BE2C (cell line): ENCODE data around the gene GTF2A1L.
A peak's percentile ranks its signal among the peaks of the same experiment; 100 is the strongest.
"Not testable (repeated sequence)": the region's sequence is repeated elsewhere in the genome, so short reads cannot be mapped to it uniquely, and the experiment has no call there.

Experiments used
- DNase-seq: peaks from one replicate; pipeline ENCODE4 v3.0.0-alpha.2; 2020
- H3K27me3 ChIP-seq: fragments of 250-450 bp; sonication (Bioruptor Pico); 2 replicates; pipeline ENCODE4 v1.5.1; 2020; ENCODE audit warnings: mild to moderate bottlenecking
- H3K36me3 ChIP-seq: fragments of 250-450 bp; sonication (Bioruptor Pico); 2 replicates; pipeline ENCODE4 v1.5.1; 2020; ENCODE audit warnings: mild to moderate bottlenecking
- H3K4me1 ChIP-seq: fragments of 250-450 bp; sonication (Bioruptor Pico); 2 replicates; pipeline ENCODE4 v1.5.1; 2020
- H3K4me3 ChIP-seq: 2 replicates; pipeline ENCODE4 v1.5.1; 2011; ENCODE audit warnings: low read depth, low read length
- H3K9me3 ChIP-seq: fragments of 250-450 bp; sonication (Bioruptor Pico); 2 replicates; pipeline ENCODE4 v1.5.1; 2020
- CTCF ChIP-seq: IDR thresholded peaks from 2 replicates; pipeline ENCODE4 v1.5.1; 2012; ENCODE audit warnings: mild to moderate bottlenecking, low read depth, low read length

The GTF2A1L gene

GRCh38 chr2:48588745-48589144 is 28.9 kb upstream of the GTF2A1L start:
- no peak overlapping the region for H3K4me3 ChIP-seq
- DNase-seq, result no peak
- no peaks in the 10 kb centered on the region for H3K4me1 ChIP-seq
- no peaks in the 10 kb centered on the region for H3K27me3 ChIP-seq
- H3K9me3 ChIP-seq, result no peaks in the 10 kb centered on the region
- no peak for TF ChIP-seq CTCF
- H3K36me3 ChIP-seq, result no peaks in the 10 kb centered on the region

GRCh38 chr2:48589170-48589767 is 28.4 kb upstream of the GTF2A1L start:
- Histone ChIP-seq H3K4me1 (no peaks in the 10 kb centered on the region), H3K27me3 (no peaks in the 10 kb centered on the region), H3K9me3 (no peaks in the 10 kb centered on the region), H3K36me3 (no peaks in the 10 kb centered on the region), H3K4me3 (no peak overlapping the region)
- peak; percentile 26 for DNase-seq
- peak; percentile 67 for TF ChIP-seq CTCF

GRCh38 chr2:48590017-48590416 is 27.6 kb upstream of the GTF2A1L start:
- Histone ChIP-seq H3K36me3 (no peaks in the 10 kb centered on the region), H3K9me3 (no peaks in the 10 kb centered on the region), H3K27me3 (no peaks in the 10 kb centered on the region), H3K4me1 (no peaks in the 10 kb centered on the region), H3K4me3 (no peak overlapping the region)
- DNase-seq, result no peak
- no peak for TF ChIP-seq CTCF

GRCh38 chr2:48592067-48592466 is 25.6 kb upstream of the GTF2A1L start:
- TF ChIP-seq CTCF, result no peak
- no peak overlapping the region for H3K4me3 ChIP-seq
- DNase-seq, result no peak
- H3K36me3 ChIP-seq, result no peaks in the 10 kb centered on the region
- no peaks in the 10 kb centered on the region for H3K27me3 ChIP-seq
- no peaks in the 10 kb centered on the region for H3K9me3 ChIP-seq
- H3K4me1 ChIP-seq, result no peaks in the 10 kb centered on the region

GRCh38 chr2:48596751-48597150 is 20.9 kb upstream of the GTF2A1L start:
- not testable (repeated sequence) for H3K9me3 ChIP-seq, H3K4me3 ChIP-seq, H3K4me1 ChIP-seq, H3K27me3 ChIP-seq, DNase-seq, H3K36me3 ChIP-seq

GRCh38 chr2:48597492-48597891 is 20.2 kb upstream of the GTF2A1L start:
- Histone ChIP-seq H3K27me3 (no peaks in the 10 kb centered on the region), H3K4me1 (no peaks in the 10 kb centered on the region)
- no peak for TF ChIP-seq CTCF

More at GRCh38 chr2:48597492-48597891, 20.2 kb upstream of the GTF2A1L start:
- H3K9me3 ChIP-seq, result no peaks in the 10 kb centered on the region
- no peak for DNase-seq
- no peaks in the 10 kb centered on the region for H3K36me3 ChIP-seq
- no peak overlapping the region for H3K4me3 ChIP-seq
